HepG2 (cell line): ENCODE data around the gene MME. TPM values are rescaled to one million over a fixed set of nuclear protein-coding genes. Genes with fewer than 3 reads are reported as not detected.

Experiments used
- ATAC-seq: fragments of 200-7000 bp; cut with Tn5 transposase; 3 replicates; pipeline ENCODE4 v1.9.1; 2020; ENCODE audit warnings: mild to moderate bottlenecking, moderate library complexity
- BruUV-seq: library from RNA; stranded (reverse); fragments of 400-500 nt; replicated peaks from 2 replicates; lab custom pipeline; 2021; lab: Mats Ljungman, UMichigan
- CTCF ChIA-PET: fragments of 300-600 bp; formaldehyde crosslinking; extraction: SDS; loops from one replicate; lab custom pipeline; 2021; ENCODE audit warnings: low total read pairs, inconsistent platforms, low intra/inter-chr PET ratio; lab: Yijun Ruan, JAX
- POLR2A ChIA-PET: fragments of 350-600 bp; sonication (Branson Sonifier 250); formaldehyde crosslinking; loops from one replicate; lab custom pipeline; 2020; ENCODE audit warnings: antibody characterized with exemption, inconsistent platforms; lab: Yijun Ruan, JAX
- DNase-seq: peaks from one replicate; pipeline ENCODE4 v3.0.0-alpha.2; 2015; ENCODE audit warnings: low spot score
- FAIRE-seq: peaks from 3 replicates; lab custom pipeline; 2011; peaks lifted over from hg19 to GRCh38; lab: Jason Lieb, UNC
- H2AFZ ChIP-seq: one replicate; pipeline ENCODE4 v1.6.1; 2011; ENCODE audit warnings: low read length, inconsistent platforms
- H3K27ac ChIP-seq: fragments of 300-600 bp; 3 replicates; pipeline ENCODE4 v1.8.0; 2011; ENCODE audit warnings: mixed run types, mild to moderate bottlenecking, mixed read lengths, low read length, inconsistent platforms; ENCODE audit not compliant: insufficient read depth; ENCODE audit errors: extremely low read length
- H3K27me3 ChIP-seq, 2 experiments: fragments of 200-600 bp in 1 of 2; 2 replicates in 1 of 2; 3 replicates in 1 of 2; pipeline versions ENCODE4 v1.6.0 to v1.8.0; 2011; ENCODE audit warnings: low read length in 2 of 2, mild to moderate bottlenecking in 2 of 2, moderate library complexity in 2 of 2, inconsistent platforms in 1 of 2; ENCODE audit not compliant: insufficient read depth in 2 of 2, control insufficient read depth in 1 of 2
- H3K36me3 ChIP-seq, 2 experiments: fragments of 200-600 bp in 1 of 2; replicated peaks in 1 of 2; 2 replicates in 1 of 2; 3 replicates in 1 of 2; pipeline versions ENCODE4 v1.5.1 to v1.8.0; 2011; ENCODE audit warnings: low read length in 2 of 2, inconsistent platforms in 1 of 2; ENCODE audit not compliant: insufficient read depth in 2 of 2, control insufficient read depth in 1 of 2
- H3K4me1 ChIP-seq: 2 replicates; pipeline ENCODE4 v1.5.1; 2012; ENCODE audit warnings: low read length, inconsistent platforms; ENCODE audit not compliant: insufficient read depth
- H3K4me2 ChIP-seq: 2 replicates; pipeline ENCODE4 v1.6.0; 2011; ENCODE audit warnings: low read depth, low read length, inconsistent platforms
- H3K4me3 ChIP-seq, 3 experiments: fragments of 200-600 bp in 1 of 3; sonication (generic), shearing (Covaris generic) in 1 of 3; replicated peaks in 1 of 3; 2 replicates each; pipeline ENCODE4 v1.5.1; 2011 to 2016; ENCODE audit warnings: low read length in 3 of 3, inconsistent platforms in 2 of 3, low read depth in 2 of 3, mild to moderate bottlenecking in 2 of 3, control low read depth in 1 of 3, mixed read lengths in 1 of 3; ENCODE audit not compliant: insufficient read depth in 1 of 3
- H3K79me2 ChIP-seq: one replicate; pipeline ENCODE4 v1.6.1; 2011; ENCODE audit warnings: low read length, inconsistent platforms; ENCODE audit not compliant: insufficient read depth
- H3K9ac ChIP-seq: 2 replicates; pipeline ENCODE4 v1.6.0; 2011; ENCODE audit warnings: mild to moderate bottlenecking, low read depth, low read length, inconsistent platforms; ENCODE audit not compliant: insufficient read depth
- H3K9me3 ChIP-seq: 2 replicates; pipeline ENCODE4 v1.5.1; 2012; ENCODE audit warnings: mild to moderate bottlenecking, low read length
- H4K20me1 ChIP-seq: 2 replicates; pipeline ENCODE4 v1.6.0; 2011; ENCODE audit warnings: inconsistent platforms, mild to moderate bottlenecking, low read length, moderate library complexity; ENCODE audit not compliant: insufficient read depth
- DMAP1 ChIP-seq: IDR thresholded peaks from 2 replicates; pipeline ENCODE4 v1.6.1; 2016
- DNMT1 ChIP-seq: sonication (generic); formaldehyde crosslinking; IDR thresholded peaks from 2 replicates; pipeline ENCODE4 v1.5.1; 2020; ENCODE audit warnings: mild to moderate bottlenecking, missing genetic modification reagents
- ESRRA ChIP-seq: sonication (generic); formaldehyde crosslinking; IDR thresholded peaks from 2 replicates; pipeline ENCODE4 v1.5.1; 2020; ENCODE audit warnings: mild to moderate bottlenecking, low read depth, missing genetic modification reagents
- ETV5 ChIP-seq: IDR thresholded peaks from 2 replicates; pipeline ENCODE4 v1.6.1; 2018; ENCODE audit warnings: missing biosample characterization, missing genetic modification reagents, inconsistent platforms, borderline replicate concordance
- FOXK1 ChIP-seq: sonication (generic); formaldehyde crosslinking; IDR thresholded peaks from 2 replicates; pipeline ENCODE4 v1.4.0; 2020; ENCODE audit warnings: low read depth, missing genetic modification reagents, borderline replicate concordance
- KLF11 ChIP-seq: IDR thresholded peaks from 2 replicates; pipeline ENCODE4 v1.6.1; 2016; ENCODE audit warnings: missing compliant biosample characterization
- MAFF ChIP-seq: IDR thresholded peaks from 2 replicates; pipeline ENCODE4 v1.6.1; 2011; ENCODE audit warnings: low read depth, low read length, improper control_type of control experiment
- MAFK ChIP-seq, 2 experiments: IDR thresholded peaks in 1 of 2; conservative IDR thresholded peaks in 1 of 2; 2 replicates each; pipeline ENCODE4 v1.6.1; 2011; ENCODE audit warnings: improper control_type of control experiment in 2 of 2, low read length in 2 of 2
- MLLT10 ChIP-seq: sonication (generic); formaldehyde crosslinking; IDR thresholded peaks from 2 replicates; pipeline ENCODE4 v1.4.0; 2020; ENCODE audit warnings: missing genetic modification reagents
- PAXIP1 ChIP-seq: sonication (generic); formaldehyde crosslinking; conservative IDR thresholded peaks from 2 replicates; pipeline ENCODE4 v1.4.0; 2020; ENCODE audit warnings: mild to moderate bottlenecking, missing genetic modification reagents, moderate library complexity
- ZFP36L2 ChIP-seq: sonication (generic); formaldehyde crosslinking; IDR thresholded peaks from 2 replicates; pipeline ENCODE4 v1.4.0; 2020; ENCODE audit warnings: missing genetic modification reagents
- WGBS: methylation state at CpG from one replicate; pipeline ENCODE4 v1.1.6; 2017; ENCODE audit warnings: low lambda C conversion rate; 5-methylcytosine and 5-hydroxymethylcytosine counted together
- in situ Hi-C: cut with HindIII; loops from 2 replicates; pipeline ENCODE4 v1.10.0; 2017; ENCODE audit warnings: low pct_unique_long_range_greater_than_20kb; ENCODE audit not compliant: extremely low pct_ligation_motif_present
- intact Hi-C: fragments of 100-400 bp; cut with micrococcal nuclease; formaldehyde crosslinking; loops from one replicate; pipeline ENCODE4 v1.10.0; 2022; ENCODE audit not compliant: unreplicated experiment
- polyA plus RNA-seq, 8 experiments: library from polyadenylated mRNA; depleted of rRNA in 3 of 8; stranded (reverse) in 7 of 8; unstranded in 1 of 8; fragments of >200 nt; fragmentation: Illumina TruSeq in 4 of 8; extraction: Trizol in 4 of 8; gene quantifications; 2 replicates each; pipeline versions ENCODE4 v1.2.1 to v1.2.3, GENCODE V29; 2011 to 2016; ENCODE audit warnings: low read depth in 4 of 8, missing spikeins in 1 of 8, mixed read lengths in 1 of 8; ENCODE audit not compliant: insufficient read depth in 1 of 8
- total RNA-seq, 5 experiments: library from RNA; depleted of rRNA; stranded (reverse); fragments of >200 nt; fragmentation: Illumina TruSeq; extraction: Trizol; gene quantifications; 2 replicates each; pipeline ENCODE4 v1.2.3, GENCODE V29; 2016; ENCODE audit warnings: low read depth in 1 of 5
- TF ChIP-seq, protein P1 (sequence below): sonication (generic); formaldehyde crosslinking; IDR thresholded peaks from 2 replicates; pipeline ENCODE4 v1.8.1; 2023; ENCODE audit warnings: mild to moderate bottlenecking, missing genetic modification reagents, borderline replicate concordance
- TF ChIP-seq, protein P2 (sequence below): sonication (generic); formaldehyde crosslinking; IDR thresholded peaks from 2 replicates; pipeline ENCODE4 v1.8.0; 2022; ENCODE audit warnings: missing genetic modification reagents, mild to moderate bottlenecking, moderate library complexity, borderline replicate concordance

Gene MME
- total and polyA plus RNA-seq, 2 of the 13 experiments (the other 11 are each of a cell fraction or from before 2014, with no cell fraction given), result not detected

DNA sequence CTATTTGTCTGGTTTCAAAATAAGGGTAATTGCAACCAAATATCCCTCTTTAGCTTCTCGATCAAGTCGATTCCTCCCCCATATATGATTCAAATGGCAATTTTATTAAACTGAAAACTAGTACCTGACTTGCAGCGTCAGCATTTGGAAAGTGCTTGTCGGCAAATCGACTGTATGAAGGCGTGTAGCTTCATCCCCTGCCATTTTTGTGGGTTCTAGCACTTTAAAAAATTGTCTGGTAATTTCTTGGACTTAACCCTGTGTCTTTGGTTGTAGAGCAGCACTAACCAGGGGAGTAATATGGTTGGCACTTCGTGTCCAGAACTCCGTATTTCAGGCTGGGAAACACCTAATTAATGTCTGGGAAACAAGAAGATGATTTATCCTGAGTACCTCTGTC lies 573 bp downstream of the MME start:
- no peak for ATAC-seq
- H2AFZ ChIP-seq, result no peak overlapping the region
- H3K79me2 ChIP-seq, result no peaks in the 10 kb centered on the region
- no peak overlapping the region for H3K27ac ChIP-seq
- no peak overlapping the region for H3K4me2 ChIP-seq
- H3K27me3 ChIP-seq, result peaks cover 0 to 28% of the 10 kb centered on the region in 2 experiments; a peak in 4 of 5 replicates
- H3K36me3 ChIP-seq, result no peaks in the 10 kb centered on the region
- in situ Hi-C loops, result no loop called here
- no peak overlapping the region for H3K4me3 ChIP-seq
- H3K4me1 ChIP-seq, result no peaks in the 10 kb centered on the region
- TF ChIP-seq MAFF (peak; percentile 37; the same call in 1 of the 2 replicates), FOXK1 (CRISPR knock-in tag) (no peak), MAFK (conservative IDR thresholded peaks at IDR 0.05 in 1 of 2, IDR thresholded peaks at IDR 0.05 in 1 of 2; ENCODE audit: low read length in 2 of 2) (peak; percentile 32 to 71; a peak in 2 of 4 replicates)
- WGBS, result 9% methylated on average over 8 of the region's 8 CpGs
- H3K9ac ChIP-seq, result no peak overlapping the region
- no peak for FAIRE-seq
- intact Hi-C loops, result loop anchor here (10.0 kb wide), 1 partner anchor 244 kb away; no protein-coding TSS in a partner anchor
- BruUV-seq, result no TSS peak
- H4K20me1 ChIP-seq, result no peaks in the 10 kb centered on the region
- ChIA-PET POLR2A (no interaction called here), CTCF (no interaction called here)
- DNase-seq, result no peak
- no peaks in the 10 kb centered on the region for H3K9me3 ChIP-seq

GRCh38 chr3:155083313-155083905 lies 3.3 kb downstream of the MME start:
- peaks cover 0 to 27% of the 10 kb centered on the region in 2 experiments; a peak in 4 of 5 replicates for H3K27me3 ChIP-seq
- WGBS, result 3% methylated on average over 2 of the region's 2 CpGs
- H4K20me1 ChIP-seq, result no peaks in the 10 kb centered on the region
- H2AFZ ChIP-seq, result no peak overlapping the region
- ATAC-seq (no peak), DNase-seq (no peak), FAIRE-seq (no peak)
- no peaks in the 10 kb centered on the region for H3K79me2 ChIP-seq
- no peaks in the 10 kb centered on the region for H3K4me1 ChIP-seq
- H3K9ac ChIP-seq, result no peak overlapping the region
- no peaks in the 10 kb centered on the region for H3K36me3 ChIP-seq
- H3K27ac ChIP-seq, result no peak overlapping the region
- no TSS peak for BruUV-seq
- no peak overlapping the region for H3K4me2 ChIP-seq
- in situ Hi-C loops, result no loop called here
- H3K9me3 ChIP-seq, result no peaks in the 10 kb centered on the region
- ChIA-PET POLR2A (no interaction called here), CTCF (no interaction called here)
- H3K4me3 ChIP-seq, result no peak overlapping the region
- intact Hi-C loops, result loop anchor here (10.0 kb wide), 1 partner anchor 241 kb away; no protein-coding TSS in a partner anchor
- TF ChIP-seq MLLT10 (no peak), ZFP36L2 (CRISPR knock-in tag) (no peak), KLF11 (CRISPR knock-in tag) (no peak), PAXIP1 (CRISPR knock-in tag) (no peak), DMAP1 (no peak), ETV5 (no peak), DNMT1 (no peak), ESRRA (CRISPR knock-in tag) (no peak)
- TF ChIP-seq, protein P1, sequence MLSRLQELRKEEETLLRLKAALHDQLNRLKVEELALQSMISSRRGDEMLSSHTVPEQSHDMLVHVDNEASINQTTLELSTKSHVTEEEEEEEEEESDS, result no peak
- TF ChIP-seq, protein P2, sequence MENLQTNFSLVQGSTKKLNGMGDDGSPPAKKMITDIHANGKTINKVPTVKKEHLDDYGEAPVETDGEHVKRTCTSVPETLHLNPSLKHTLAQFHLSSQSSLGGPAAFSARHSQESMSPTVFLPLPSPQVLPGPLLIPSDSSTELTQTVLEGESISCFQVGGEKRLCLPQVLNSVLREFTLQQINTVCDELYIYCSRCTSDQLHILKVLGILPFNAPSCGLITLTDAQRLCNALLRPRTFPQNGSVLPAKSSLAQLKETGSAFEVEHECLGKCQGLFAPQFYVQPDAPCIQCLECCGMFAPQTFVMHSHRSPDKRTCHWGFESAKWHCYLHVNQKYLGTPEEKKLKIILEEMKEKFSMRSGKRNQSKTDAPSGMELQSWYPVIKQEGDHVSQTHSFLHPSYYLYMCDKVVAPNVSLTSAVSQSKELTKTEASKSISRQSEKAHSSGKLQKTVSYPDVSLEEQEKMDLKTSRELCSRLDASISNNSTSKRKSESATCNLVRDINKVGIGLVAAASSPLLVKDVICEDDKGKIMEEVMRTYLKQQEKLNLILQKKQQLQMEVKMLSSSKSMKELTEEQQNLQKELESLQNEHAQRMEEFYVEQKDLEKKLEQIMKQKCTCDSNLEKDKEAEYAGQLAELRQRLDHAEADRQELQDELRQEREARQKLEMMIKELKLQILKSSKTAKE, result no peak
